SK-N-MC (cell line): ENCODE data around the gene KLHL24.

ENCODE experiments used
- FOXP2 ChIP-seq: optimal IDR thresholded peaks from 2 replicates; pipeline ENCODE3; 2011; ENCODE audit warnings: mild to moderate bottlenecking, moderate library complexity; ENCODE audit not compliant: insufficient read depth; ENCODE audit errors: extremely low read length, control extremely low read depth
- POLR2AphosphoS5 ChIP-seq: IDR thresholded peaks from 2 replicates; pipeline ENCODE4 v1.6.1; 2012; ENCODE audit warnings: mild to moderate bottlenecking, low read depth, low read length, borderline replicate concordance

DNA sequence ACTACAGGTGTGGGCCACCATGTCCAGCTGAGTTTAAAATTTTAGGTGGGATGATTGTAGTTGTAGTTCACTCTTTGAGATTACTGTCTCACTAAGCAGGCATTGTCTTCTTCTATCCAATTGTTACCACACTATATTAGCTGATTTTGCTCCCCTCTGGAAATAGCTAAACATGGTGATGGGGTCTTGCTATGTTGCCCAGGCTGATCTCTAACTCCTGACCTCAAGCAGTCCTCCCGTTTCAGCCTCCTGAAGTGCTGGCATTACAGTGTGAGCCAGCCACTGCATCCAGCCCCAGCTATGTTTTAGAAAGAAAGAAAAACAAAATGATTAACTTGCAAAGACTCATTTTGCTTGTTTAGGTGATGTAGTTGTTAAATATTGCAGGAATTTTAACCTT, 92.8 kb downstream of the KLHL24 start:
- TF ChIP-seq FOXP2 (no peak), POLR2AphosphoS5 (no peak)
